Liver (tissue), 9 donors: ENCODE data around the gene PPP1R9A. TPM values are rescaled to one million over a fixed set of nuclear protein-coding genes. Genes with fewer than 3 reads are reported as not detected.

Source experiments
- DNase-seq: peaks from one replicate; pipeline ENCODE4 v3.0.0-alpha.2; 2017; ENCODE audit warnings: low spot score
- H3K27ac ChIP-seq, 2 donors: one replicate each; pipeline ENCODE4 v1.7.0; 2013; ENCODE audit warnings: inconsistent platforms in 2 of 2, low read length in 2 of 2, control low read depth in 1 of 2, low read depth in 1 of 2, mild to moderate bottlenecking in 1 of 2
- H3K27me3 ChIP-seq, 4 donors: one replicate each; pipeline versions ENCODE4 v1.6.1 to v1.7.0; 2013; ENCODE audit warnings: low read length in 3 of 4, inconsistent platforms in 1 of 4, mild to moderate bottlenecking in 1 of 4, moderate library complexity in 1 of 4; ENCODE audit not compliant: control insufficient read depth in 4 of 4, insufficient read depth in 4 of 4
- H3K36me3 ChIP-seq, 4 donors: one replicate each; pipeline versions ENCODE4 v1.6.1 to v1.7.0; 2013; ENCODE audit warnings: low read length in 3 of 4, mild to moderate bottlenecking in 3 of 4, low read depth in 1 of 4, moderate library complexity in 1 of 4; ENCODE audit not compliant: control insufficient read depth in 4 of 4, insufficient read depth in 3 of 4
- H3K4me1 ChIP-seq, 4 donors: one replicate each; pipeline versions ENCODE4 v1.6.1 to v1.7.0; 2013; ENCODE audit warnings: low read length in 3 of 4, mild to moderate bottlenecking in 3 of 4, moderate library complexity in 1 of 4; ENCODE audit not compliant: control insufficient read depth in 4 of 4, insufficient read depth in 4 of 4
- H3K4me3 ChIP-seq, 3 donors: one replicate each; pipeline versions ENCODE4 v1.6.1 to v1.7.0; 2013; ENCODE audit warnings: low read length in 3 of 3, control low read depth in 1 of 3, low read depth in 1 of 3, mild to moderate bottlenecking in 1 of 3
- H3K9ac ChIP-seq, 2 donors: one replicate each; pipeline ENCODE4 v1.7.0; 2013; ENCODE audit warnings: low read length in 2 of 2, mild to moderate bottlenecking in 2 of 2, moderate library complexity in 2 of 2, control low read depth in 1 of 2, low read depth in 1 of 2
- H3K9me3 ChIP-seq, 4 donors: one replicate each; pipeline versions ENCODE4 v1.6.1 to v1.7.0; 2013; ENCODE audit warnings: low read length in 3 of 4; ENCODE audit not compliant: control insufficient read depth in 4 of 4
- EGR1 ChIP-seq, 2 donors: IDR thresholded peaks; 2 replicates each; pipeline ENCODE4 v1.6.1; 2016 to 2018; ENCODE audit warnings: antibody characterized with exemption in 2 of 2, low read depth in 2 of 2
- FOXA1 ChIP-seq: IDR thresholded peaks from 2 replicates; pipeline ENCODE4 v1.6.1; 2016; ENCODE audit warnings: antibody characterized with exemption
- FOXA2 ChIP-seq: IDR thresholded peaks from 2 replicates; pipeline ENCODE4 v1.6.1; 2016; ENCODE audit warnings: antibody characterized with exemption
- GABPA ChIP-seq, 2 donors: IDR thresholded peaks in 1 of 2; conservative IDR thresholded peaks in 1 of 2; 2 replicates each; pipeline ENCODE4 v1.6.1; 2016; ENCODE audit warnings: antibody characterized with exemption in 2 of 2, mild to moderate bottlenecking in 1 of 2, moderate library complexity in 1 of 2
- HNF4A ChIP-seq, 2 donors: conservative IDR thresholded peaks; 2 replicates each; pipeline ENCODE4 v1.6.1; 2016; ENCODE audit warnings: antibody characterized with exemption in 2 of 2, mild to moderate bottlenecking in 2 of 2
- HNF4G ChIP-seq: IDR thresholded peaks from 2 replicates; pipeline ENCODE4 v1.6.1; 2016; ENCODE audit warnings: antibody characterized with exemption
- JUND ChIP-seq, 2 donors: IDR thresholded peaks; 2 replicates each; pipeline ENCODE4 v1.6.1; 2016; ENCODE audit warnings: antibody characterized with exemption in 2 of 2
- NR2F2 ChIP-seq: IDR thresholded peaks from 2 replicates; pipeline ENCODE4 v1.6.1; 2016; ENCODE audit warnings: antibody characterized with exemption
- RAD21 ChIP-seq, 2 donors: IDR thresholded peaks; 2 replicates each; pipeline ENCODE4 v1.6.1; 2016; ENCODE audit warnings: antibody characterized with exemption in 2 of 2, mild to moderate bottlenecking in 2 of 2
- RXRA ChIP-seq, 2 donors: IDR thresholded peaks; 2 replicates each; pipeline ENCODE4 v1.6.1; 2017 to 2018; ENCODE audit warnings: antibody characterized with exemption in 2 of 2, mild to moderate bottlenecking in 1 of 2
- SP1 ChIP-seq: IDR thresholded peaks from 2 replicates; pipeline ENCODE4 v1.6.1; 2018; ENCODE audit warnings: antibody characterized with exemption, mild to moderate bottlenecking
- TAF1 ChIP-seq: conservative IDR thresholded peaks from 2 replicates; pipeline ENCODE4 v1.6.1; 2016; ENCODE audit warnings: antibody characterized with exemption, mild to moderate bottlenecking
- YY1 ChIP-seq: IDR thresholded peaks from 2 replicates; pipeline ENCODE4 v1.6.1; 2016; ENCODE audit warnings: antibody characterized with exemption, mild to moderate bottlenecking
- WGBS: extraction: QIAGEN DNeasy Blood & Tissue Kit; methylation state at CpG from one replicate; pipeline ENCODE4 v1.1.7; 2013; 5-methylcytosine and 5-hydroxymethylcytosine counted together
- polyA plus RNA-seq, 2 donors: library from polyadenylated mRNA; stranded (reverse) in 1 of 2; unstranded in 1 of 2; fragments of 200-250 nt in 1 of 2; fragments of >200 nt in 1 of 2; fragmentation: Nextera tagmentation in 1 of 2; extraction: Ambion mirVana in 1 of 2; gene quantifications; one replicate each; pipeline versions ENCODE4 v1.2.1 to v1.2.3, GENCODE V29; 2013 to 2015
- total RNA-seq, 2 donors: library from RNA; depleted of rRNA; stranded (reverse); fragments of >200 nt; gene quantifications; one replicate each; pipeline ENCODE4 v1.2.3, GENCODE V29; 2014
- TF ChIP-seq, protein P1 (sequence below): IDR thresholded peaks from 2 replicates; pipeline ENCODE4 v1.6.1; 2016; ENCODE audit warnings: antibody characterized with exemption
- TF ChIP-seq, protein P2 (sequence below): IDR thresholded peaks from 2 replicates; pipeline ENCODE4 v1.6.1; 2016; ENCODE audit warnings: antibody characterized with exemption, mild to moderate bottlenecking
- TF ChIP-seq, protein P3 (sequence below): IDR thresholded peaks from 2 replicates; pipeline ENCODE4 v1.6.1; 2016; ENCODE audit warnings: antibody characterized with exemption
- TF ChIP-seq, protein P4 (sequence below): IDR thresholded peaks from 2 replicates; pipeline ENCODE4 v1.6.1; 2016; ENCODE audit warnings: antibody characterized with exemption
- TF ChIP-seq, protein P5 (sequence below): fragments of 150-350 bp; IDR thresholded peaks from 2 replicates; pipeline ENCODE4 v1.5.1; 2017; ENCODE audit warnings: improper control_type of control experiment, low read depth, low read length; ENCODE audit not compliant: missing input control
- donor health status: healthy.
- donor health status: healthy.
- donor health status: healthy.
- donor health status: healthy.
- donor health status: healthy.

The PPP1R9A gene
- total and polyA plus RNA-seq, 4 donors: 0.17 to 5.4 (median 2.7) TPM

DNA sequence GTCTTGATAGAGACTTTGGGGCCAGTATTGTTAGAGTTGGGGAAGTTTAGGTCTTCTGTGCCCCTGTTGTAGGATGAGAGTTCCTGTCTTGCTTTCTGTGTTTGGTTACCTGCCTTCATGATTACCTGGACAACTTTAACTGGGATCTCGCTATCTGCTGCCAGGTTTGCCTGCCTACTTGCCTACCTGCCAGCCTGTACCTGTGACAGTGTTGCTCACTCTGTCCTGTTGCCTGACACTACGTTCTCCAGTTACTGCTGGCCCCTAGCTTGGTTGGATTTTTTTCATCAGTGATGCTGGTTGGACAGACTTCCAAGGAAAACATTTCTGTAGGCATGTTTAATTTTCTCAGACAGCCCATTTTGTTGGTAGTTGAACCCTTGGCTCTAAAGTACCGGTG is 48.4 kb downstream of the PPP1R9A start (continued):
- TF ChIP-seq, protein P1, sequence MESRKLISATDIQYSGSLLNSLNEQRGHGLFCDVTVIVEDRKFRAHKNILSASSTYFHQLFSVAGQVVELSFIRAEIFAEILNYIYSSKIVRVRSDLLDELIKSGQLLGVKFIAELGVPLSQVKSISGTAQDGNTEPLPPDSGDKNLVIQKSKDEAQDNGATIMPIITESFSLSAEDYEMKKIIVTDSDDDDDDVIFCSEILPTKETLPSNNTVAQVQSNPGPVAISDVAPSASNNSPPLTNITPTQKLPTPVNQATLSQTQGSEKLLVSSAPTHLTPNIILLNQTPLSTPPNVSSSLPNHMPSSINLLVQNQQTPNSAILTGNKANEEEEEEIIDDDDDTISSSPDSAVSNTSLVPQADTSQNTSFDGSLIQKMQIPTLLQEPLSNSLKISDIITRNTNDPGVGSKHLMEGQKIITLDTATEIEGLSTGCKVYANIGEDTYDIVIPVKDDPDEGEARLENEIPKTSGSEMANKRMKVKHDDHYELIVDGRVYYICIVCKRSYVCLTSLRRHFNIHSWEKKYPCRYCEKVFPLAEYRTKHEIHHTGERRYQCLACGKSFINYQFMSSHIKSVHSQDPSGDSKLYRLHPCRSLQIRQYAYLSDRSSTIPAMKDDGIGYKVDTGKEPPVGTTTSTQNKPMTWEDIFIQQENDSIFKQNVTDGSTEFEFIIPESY: no peak
- TF ChIP-seq SP1: no peak
- TF ChIP-seq HNF4G: no peak
- no peak for TF ChIP-seq EGR1 (IDR thresholded peaks at IDR 0.05; ENCODE audit: low read depth in 2 of 2)

DNA sequence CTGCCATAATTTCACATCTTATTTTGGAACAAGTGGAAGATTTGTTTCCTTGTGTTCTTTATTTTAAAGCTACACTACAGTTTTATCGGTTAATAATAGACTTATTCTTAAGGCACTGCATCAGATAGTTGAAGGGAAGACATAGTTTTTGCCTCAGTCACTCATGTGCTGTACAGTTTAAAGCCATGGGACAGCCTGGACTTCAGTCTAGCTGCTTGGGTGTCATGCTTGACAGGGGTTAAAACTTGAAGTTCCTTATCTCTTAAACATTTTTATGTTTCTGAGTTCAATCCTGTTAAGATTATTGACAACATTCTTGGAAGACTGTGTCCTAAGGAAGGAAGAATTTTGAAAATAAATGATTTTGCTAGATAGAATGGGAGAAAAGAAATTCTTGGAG is 49.7 kb downstream of the PPP1R9A start:
- WGBS: 88% methylated on average over 1 of the region's 1 CpG
- no peak overlapping the region for H3K27ac ChIP-seq

More for the DNA sequence above, 49.7 kb downstream of the PPP1R9A start:
- DNase-seq: no peak
- Histone ChIP-seq H3K4me3 (no peak overlapping the region), H3K4me1 (peaks cover 0 to 1% (median 0%) of the 10 kb centered on the region in 4 donors), H3K27me3 (no peaks in the 10 kb centered on the region), H3K9ac (no peak overlapping the region), H3K9me3 (no peaks in the 10 kb centered on the region), H3K36me3 (no peaks in the 10 kb centered on the region)
- TF ChIP-seq, protein P2, sequence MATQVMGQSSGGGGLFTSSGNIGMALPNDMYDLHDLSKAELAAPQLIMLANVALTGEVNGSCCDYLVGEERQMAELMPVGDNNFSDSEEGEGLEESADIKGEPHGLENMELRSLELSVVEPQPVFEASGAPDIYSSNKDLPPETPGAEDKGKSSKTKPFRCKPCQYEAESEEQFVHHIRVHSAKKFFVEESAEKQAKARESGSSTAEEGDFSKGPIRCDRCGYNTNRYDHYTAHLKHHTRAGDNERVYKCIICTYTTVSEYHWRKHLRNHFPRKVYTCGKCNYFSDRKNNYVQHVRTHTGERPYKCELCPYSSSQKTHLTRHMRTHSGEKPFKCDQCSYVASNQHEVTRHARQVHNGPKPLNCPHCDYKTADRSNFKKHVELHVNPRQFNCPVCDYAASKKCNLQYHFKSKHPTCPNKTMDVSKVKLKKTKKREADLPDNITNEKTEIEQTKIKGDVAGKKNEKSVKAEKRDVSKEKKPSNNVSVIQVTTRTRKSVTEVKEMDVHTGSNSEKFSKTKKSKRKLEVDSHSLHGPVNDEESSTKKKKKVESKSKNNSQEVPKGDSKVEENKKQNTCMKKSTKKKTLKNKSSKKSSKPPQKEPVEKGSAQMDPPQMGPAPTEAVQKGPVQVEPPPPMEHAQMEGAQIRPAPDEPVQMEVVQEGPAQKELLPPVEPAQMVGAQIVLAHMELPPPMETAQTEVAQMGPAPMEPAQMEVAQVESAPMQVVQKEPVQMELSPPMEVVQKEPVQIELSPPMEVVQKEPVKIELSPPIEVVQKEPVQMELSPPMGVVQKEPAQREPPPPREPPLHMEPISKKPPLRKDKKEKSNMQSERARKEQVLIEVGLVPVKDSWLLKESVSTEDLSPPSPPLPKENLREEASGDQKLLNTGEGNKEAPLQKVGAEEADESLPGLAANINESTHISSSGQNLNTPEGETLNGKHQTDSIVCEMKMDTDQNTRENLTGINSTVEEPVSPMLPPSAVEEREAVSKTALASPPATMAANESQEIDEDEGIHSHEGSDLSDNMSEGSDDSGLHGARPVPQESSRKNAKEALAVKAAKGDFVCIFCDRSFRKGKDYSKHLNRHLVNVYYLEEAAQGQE: no peak
- TF ChIP-seq NR2F2: no peak
- no peak for TF ChIP-seq FOXA1
- TF ChIP-seq, protein P3, sequence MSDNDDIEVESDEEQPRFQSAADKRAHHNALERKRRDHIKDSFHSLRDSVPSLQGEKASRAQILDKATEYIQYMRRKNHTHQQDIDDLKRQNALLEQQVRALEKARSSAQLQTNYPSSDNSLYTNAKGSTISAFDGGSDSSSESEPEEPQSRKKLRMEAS: no peak
- no peak for TF ChIP-seq HNF4A (conservative IDR thresholded peaks at IDR 0.05)
- no peak for TF ChIP-seq GABPA (IDR thresholded peaks at IDR 0.05 in 1 of 2, conservative IDR thresholded peaks at IDR 0.05 in 1 of 2)
- TF ChIP-seq SP1: no peak
- TF ChIP-seq, protein P4, sequence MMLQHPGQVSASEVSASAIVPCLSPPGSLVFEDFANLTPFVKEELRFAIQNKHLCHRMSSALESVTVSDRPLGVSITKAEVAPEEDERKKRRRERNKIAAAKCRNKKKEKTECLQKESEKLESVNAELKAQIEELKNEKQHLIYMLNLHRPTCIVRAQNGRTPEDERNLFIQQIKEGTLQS: no peak
- no peak for TF ChIP-seq EGR1 (IDR thresholded peaks at IDR 0.05; ENCODE audit: low read depth in 2 of 2)
- no peak for TF ChIP-seq RXRA (IDR thresholded peaks at IDR 0.05)
- no peak for TF ChIP-seq RAD21 (IDR thresholded peaks at IDR 0.05)
- TF ChIP-seq FOXA2: no peak
- no peak for TF ChIP-seq TAF1
- TF ChIP-seq, protein P1: no peak
- TF ChIP-seq, protein P5, sequence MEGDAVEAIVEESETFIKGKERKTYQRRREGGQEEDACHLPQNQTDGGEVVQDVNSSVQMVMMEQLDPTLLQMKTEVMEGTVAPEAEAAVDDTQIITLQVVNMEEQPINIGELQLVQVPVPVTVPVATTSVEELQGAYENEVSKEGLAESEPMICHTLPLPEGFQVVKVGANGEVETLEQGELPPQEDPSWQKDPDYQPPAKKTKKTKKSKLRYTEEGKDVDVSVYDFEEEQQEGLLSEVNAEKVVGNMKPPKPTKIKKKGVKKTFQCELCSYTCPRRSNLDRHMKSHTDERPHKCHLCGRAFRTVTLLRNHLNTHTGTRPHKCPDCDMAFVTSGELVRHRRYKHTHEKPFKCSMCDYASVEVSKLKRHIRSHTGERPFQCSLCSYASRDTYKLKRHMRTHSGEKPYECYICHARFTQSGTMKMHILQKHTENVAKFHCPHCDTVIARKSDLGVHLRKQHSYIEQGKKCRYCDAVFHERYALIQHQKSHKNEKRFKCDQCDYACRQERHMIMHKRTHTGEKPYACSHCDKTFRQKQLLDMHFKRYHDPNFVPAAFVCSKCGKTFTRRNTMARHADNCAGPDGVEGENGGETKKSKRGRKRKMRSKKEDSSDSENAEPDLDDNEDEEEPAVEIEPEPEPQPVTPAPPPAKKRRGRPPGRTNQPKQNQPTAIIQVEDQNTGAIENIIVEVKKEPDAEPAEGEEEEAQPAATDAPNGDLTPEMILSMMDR: no peak
- TF ChIP-seq JUND (IDR thresholded peaks at IDR 0.05): no peak
- no peak for TF ChIP-seq YY1
